ENCODE measurements around the gene COL6A1.
"Not testable (repeated sequence)": the region's sequence is repeated elsewhere in the genome, so short reads cannot be mapped to it uniquely, and the experiment has no call there.

The COL6A1 gene

DNA sequence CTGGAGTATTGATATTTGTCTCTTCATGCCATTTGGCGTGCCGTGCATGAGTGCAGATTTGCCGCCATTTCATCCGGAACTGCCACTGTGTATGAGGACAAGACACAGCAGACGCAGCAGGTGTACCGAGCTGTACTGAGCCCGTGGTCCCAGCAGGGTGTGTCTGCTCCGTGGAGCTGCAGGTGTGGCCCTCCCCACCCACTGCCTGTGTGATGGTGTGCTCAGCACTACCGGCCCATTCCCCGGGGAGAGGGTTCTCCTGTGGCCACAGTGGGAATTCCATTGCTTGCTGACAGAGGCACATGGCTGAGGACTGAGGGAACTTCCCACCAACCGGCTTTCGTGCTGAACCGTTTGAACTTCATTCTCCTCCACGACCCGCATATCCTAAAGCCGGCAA lies 34.3 kb upstream of the COL6A1 start:
- DNase-seq = no peak

DNA sequence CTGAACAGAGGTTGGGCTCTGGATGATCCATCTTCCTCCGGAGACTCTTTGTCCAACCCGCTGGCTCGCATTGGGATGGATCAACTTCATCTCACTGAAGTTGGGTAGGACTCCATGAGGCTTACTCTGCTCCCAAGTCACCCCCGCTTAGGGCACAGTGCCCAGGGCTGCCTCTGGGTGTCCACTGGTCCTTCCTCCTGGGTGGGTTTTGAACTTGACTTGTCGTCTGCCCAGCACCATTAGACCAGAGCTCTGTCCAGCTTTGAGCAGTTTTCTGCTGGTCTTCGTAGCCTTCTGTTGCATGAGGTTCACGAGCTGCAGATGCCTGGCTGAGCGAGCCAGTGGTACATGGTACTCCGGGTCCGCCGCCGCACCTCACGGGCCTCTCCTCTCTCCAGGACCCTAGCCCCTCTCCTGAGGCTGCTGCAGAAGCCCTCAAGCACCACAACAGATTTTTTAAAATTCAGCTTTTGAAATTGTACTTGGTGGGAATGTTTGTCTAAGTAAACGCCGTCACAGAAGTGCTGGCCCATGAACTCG lies 33.8 kb upstream of the COL6A1 start:
- no peak for DNase-seq

- DNase-seq = peak; percentile 50
Measured at GRCh38 chr21:45948576-45949141, 32.9 kb upstream of the COL6A1 start.

GRCh38 chr21:45949928-45950739 lies 31.4 kb upstream of the COL6A1 start:
- DNase-seq = no peak

DNA sequence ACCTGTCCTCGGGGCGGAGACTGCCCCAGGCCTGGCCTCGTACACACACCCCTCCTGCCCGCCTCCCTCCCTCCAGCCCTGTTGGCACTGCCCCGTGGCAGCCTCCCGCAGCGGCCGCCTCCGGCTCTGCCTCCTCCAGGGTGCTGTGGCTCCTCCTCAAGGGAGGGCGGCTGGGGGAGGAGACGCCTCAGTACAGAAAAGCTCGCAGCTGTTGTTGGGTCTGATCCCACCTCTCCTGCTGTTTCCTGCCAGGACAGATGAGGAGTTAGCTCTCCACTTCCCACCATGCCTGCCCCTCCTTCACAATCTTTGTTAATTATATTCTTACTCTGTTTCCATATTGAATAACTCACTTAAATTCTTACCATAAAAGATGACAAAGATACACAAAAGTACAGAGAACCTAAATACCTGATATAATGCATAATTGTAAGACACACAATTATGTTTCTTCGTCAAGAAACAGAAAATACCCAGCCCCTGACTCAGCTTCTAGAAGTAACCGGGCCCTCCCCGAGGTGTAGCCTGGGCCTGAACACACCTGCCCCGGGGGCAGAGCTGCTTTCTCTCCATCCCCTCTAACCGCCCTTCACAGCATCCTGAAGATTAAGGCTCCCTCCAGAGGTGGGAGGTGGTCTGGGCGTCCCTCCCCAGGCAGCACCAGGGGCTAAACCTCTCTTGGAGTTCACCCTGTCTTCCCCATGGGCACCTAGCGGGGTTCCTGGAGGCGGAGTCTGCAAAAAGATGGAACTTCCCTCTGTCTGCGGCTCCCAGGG lies 30.6 kb upstream of the COL6A1 start:
- DNase-seq = peak; percentile 19

DNA sequence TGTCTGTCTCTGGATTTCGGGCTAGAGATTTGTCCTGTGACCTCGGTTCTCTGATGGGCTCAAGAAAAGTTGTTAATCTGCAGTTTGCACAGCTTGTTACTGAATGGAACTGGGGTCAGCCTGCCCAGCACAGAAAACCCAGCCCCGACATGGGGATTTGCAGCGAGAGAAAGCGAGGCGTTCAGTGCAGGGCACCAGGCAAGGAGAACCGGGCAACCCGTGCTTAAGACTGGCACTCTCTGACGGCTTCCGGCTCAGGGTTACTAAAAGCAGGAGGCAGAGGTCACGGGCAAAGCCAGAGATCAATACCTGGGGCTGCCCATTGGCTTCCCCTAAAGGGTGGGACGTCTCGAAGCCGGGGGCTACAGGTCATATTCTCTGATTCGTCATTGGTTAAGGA lies 29.9 kb upstream of the COL6A1 start:
- no peak for DNase-seq

DNA sequence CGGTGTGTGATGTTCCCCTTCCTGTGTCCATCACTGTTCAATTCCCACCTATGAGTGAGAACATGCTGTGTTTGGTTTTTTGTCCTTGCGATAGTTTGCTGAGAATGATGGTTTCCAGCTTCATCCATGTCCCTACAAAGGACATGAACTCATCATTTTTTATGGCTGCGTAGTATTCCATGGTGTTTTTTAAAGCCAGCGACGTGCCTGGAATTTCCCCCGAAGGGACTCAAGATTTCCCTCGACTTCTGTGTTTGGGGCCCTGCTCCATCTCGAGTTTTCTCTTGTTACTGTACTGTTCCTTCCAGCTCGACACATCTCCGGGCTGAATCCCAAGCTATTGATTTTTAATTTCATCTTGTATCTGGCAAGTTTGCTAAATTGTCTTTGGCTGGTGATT lies 29.0 kb upstream of the COL6A1 start:
- DNase-seq = not testable (repeated sequence)

- DNase-seq = no peak
Measured at GRCh38 chr21:45952974-45953373, 28.6 kb upstream of the COL6A1 start.

DNA sequence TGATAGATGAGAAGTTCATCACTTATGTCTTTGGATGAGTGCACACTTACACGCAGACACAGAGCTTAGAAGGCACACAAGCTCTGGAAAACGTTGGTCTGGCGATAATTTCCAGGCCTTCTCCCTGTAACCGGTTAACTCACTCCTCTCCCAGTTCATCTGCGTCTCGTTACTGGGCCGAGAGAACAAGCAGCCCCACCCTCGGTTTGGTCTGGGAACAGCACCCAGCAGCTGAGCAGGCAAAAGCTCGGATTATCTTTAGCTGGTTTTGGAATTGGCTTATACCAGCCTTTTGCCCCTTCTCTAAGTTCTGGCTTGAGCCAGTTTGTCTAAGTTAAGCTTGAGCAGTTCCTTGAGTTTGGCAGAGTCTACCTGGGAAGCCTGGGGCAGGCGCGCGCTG lies 27.3 kb upstream of the COL6A1 start:
- DNase-seq = no peak

GRCh38 chr21:45954921-45955320 lies 26.6 kb upstream of the COL6A1 start:
- no peak for DNase-seq

DNA sequence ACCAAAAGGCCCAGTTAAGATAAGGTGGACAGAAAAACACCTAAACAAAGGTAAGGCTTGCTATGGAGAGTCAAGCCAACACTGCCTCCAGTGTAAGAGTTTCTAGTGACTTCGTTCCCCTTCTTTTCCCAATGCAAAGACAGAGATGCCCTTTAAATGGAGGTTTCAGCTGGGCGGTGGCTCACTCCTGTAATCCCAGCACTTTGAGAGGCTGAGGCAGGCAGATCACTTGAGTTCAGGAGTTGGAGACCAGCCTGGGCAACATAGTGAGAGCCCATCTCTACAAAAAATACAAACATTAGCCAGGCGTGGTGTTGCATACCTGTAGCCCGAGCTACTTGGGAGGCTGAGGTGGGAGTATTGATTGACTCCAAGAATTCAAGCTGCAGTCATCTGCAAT lies 24.0 kb upstream of the COL6A1 start:
- no peak for DNase-seq

DNA sequence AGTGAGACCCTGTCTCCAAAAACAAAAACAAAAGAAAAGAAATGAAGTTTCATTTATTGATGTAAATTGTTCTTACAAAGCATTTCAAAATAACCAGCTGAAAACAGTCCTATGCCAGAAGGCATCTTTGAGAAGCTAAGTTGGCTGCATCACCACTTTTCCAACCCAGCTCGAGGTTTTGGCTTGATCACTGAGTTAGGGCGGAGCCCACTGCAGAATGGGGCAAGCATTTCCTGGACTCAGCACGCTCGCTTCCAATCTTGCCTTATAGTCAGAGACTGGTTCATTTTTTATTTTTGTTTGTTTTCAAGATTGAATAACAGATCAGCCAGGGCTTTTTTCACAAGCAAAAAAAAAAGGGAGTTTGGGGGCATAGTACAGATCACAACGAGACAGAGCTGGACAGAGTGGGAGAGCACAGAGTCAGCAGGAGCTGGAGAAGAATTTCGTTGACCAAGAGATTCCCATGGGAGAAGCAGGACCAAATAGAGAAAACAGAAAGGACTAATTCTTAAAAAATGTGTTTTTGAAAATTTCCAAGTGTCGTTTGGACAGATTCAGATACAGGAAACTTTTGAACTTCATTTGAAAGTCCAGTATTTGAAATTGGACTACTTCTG lies 23.5 kb upstream of the COL6A1 start:
- no peak for DNase-seq

- DNase-seq = no peak
Measured at GRCh38 chr21:45959182-45959581, 22.4 kb upstream of the COL6A1 start.

DNA sequence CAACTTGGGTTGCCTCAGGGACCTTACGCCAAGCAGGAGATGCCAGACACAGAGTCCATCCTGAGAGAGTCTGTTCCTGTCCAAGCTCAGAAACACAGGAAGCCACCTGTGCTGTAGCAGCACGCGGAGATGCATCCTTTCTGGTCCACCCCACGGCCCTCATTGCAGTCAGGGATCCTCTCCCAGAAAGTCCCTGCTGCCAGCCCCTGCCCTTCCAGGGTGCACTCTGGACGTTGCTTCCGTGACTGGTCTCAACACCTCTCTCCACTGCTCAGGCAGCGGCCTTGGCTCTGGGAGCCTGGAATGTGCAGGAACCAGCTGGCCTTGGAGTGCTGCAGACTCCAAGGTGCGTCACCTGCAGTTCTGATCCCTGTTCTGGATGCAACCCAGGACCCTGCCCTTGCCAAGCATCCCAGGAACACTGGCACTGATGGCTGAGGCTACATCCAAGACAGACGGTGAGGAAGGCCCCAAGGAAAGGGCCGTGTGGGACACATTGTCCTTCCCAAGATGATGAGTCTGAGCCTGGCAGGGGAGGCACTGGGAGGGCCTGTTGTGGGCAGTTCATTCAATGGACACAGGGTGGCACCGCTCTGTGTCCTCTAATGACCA lies 21.7 kb upstream of the COL6A1 start:
- DNase-seq = no peak

DNA sequence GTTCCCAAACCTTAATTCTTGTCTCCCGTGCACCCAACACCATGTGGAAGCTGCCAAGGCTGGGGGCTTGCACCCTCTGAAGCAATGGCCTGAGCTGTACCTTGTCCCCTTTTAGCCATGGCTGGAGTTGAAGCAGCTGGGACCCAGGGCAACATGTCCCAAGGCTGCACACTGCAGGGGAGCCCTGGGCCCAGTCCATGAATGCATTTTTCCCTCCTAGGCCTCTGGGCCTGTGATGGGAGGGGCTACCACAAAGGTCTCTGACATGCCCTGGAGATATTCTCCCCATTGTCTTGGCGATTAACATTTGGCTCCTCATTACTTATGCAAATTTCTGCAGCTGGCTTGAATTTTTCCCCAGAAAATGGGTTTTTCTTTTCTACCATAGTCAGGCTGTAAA lies 20.2 kb upstream of the COL6A1 start:
- not testable (repeated sequence) for DNase-seq

GRCh38 chr21:45962531-45963231 lies 18.9 kb upstream of the COL6A1 start:
- no peak for DNase-seq

GRCh38 chr21:45963232-45963570 lies 18.4 kb upstream of the COL6A1 start:
- no peak for DNase-seq

- DNase-seq = no peak
Measured at GRCh38 chr21:45964649-45965048, 16.9 kb upstream of the COL6A1 start.

DNA sequence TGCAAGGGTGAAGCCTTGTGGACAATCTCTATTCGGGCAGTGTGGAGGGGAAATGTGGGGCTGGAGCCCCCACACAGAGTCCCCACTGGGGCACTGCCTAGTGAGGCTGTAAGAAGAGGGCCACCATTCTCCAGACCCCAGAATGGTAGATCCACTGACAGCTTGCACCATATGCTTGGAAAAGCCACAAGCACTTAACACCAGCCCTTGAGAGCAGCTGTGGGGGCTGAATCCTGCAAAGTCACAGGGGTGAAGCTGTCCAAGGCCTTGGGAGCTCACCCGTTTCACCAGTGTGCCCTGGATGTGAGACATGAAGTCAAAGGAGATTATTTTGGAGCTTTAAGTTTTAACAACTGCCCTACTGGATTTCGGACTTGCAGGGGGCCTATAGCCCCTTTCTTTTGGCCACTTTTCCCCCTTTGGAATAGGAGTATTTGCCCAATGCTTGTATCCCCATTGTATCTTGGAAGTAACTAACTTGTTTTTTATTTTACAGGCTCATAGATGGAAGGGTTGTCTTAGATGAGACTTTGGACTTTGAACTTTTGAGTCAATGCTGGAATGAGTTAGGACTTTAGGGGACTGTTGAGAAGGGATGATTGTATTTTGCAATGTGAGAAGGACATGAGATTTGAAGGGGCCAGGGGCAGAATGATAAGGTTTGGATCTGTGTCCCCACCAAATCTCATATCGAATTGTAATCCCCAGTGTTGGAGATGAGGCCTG lies 16.3 kb upstream of the COL6A1 start:
- no peak for DNase-seq

DNA sequence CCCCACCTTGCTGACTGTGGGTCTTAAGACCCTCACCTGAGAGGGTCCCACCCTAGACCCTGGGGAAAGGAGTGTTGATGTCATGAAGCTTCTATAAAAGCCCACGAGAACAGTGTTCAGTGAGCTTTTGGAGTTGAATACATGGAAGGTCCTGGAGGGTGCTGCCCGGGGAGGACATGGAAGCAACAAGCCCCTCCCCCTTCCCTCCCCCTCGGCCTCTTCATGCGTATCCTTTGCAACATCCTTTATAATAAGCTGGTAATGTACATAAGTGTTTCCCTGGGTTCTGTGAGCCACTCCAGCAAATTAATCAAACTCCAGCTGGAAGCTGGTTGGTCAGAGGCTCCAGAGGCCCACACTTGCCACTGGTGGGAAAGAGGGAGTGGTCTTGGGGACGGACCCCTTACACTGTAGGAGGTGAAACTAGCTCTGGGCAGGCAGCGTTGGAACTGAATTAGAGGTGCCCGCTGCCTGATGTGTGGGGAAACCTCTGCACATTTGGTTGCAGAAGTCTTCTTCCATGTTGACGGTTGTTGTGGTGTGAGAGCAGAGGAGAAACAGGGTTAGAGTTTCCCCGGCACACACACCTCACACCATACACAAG lies 14.7 kb upstream of the COL6A1 start:
- DNase-seq = no peak
